ENCODE measurements around the gene RAD9A.

Gene RAD9A

DNA sequence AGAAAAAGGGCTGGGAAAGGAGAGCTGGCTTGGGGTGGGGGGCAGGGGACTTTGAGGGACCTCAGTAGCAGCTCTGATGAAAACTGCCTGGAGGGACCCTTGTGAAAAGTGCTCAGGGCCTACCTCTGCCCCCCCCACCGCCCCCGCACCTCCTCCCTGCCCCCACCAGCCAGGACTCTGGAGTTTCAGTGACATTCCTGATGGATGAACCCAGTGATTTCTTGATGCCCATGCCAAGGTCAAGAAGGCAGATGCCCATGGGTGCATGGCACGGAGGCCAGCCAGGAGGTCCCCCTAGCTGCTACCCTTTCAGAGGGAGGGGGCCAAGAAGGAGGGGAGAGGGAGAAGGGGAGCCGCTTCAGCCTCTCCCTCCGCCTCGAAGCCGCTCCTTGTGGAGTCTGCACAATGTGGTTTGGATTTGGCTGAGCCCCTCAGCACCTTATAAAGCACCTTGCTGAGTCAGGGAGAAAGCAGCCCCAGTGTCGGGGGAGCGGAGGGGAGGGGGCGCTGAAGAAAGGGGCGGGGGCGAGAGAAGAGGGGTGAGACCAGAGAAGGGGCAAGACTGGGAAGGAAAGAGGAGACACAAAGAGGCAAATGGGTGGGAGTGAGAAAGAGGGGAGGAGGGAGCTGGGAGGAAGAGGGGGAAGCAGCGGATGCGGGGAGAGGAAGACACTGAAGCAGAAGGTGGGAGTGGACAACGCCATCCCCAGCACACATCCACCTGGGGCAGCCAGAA is 16.3 kb upstream of the RAD9A start:
- DNase-seq (ENCODE audit: low read depth in 2 of 2): no peak

DNA sequence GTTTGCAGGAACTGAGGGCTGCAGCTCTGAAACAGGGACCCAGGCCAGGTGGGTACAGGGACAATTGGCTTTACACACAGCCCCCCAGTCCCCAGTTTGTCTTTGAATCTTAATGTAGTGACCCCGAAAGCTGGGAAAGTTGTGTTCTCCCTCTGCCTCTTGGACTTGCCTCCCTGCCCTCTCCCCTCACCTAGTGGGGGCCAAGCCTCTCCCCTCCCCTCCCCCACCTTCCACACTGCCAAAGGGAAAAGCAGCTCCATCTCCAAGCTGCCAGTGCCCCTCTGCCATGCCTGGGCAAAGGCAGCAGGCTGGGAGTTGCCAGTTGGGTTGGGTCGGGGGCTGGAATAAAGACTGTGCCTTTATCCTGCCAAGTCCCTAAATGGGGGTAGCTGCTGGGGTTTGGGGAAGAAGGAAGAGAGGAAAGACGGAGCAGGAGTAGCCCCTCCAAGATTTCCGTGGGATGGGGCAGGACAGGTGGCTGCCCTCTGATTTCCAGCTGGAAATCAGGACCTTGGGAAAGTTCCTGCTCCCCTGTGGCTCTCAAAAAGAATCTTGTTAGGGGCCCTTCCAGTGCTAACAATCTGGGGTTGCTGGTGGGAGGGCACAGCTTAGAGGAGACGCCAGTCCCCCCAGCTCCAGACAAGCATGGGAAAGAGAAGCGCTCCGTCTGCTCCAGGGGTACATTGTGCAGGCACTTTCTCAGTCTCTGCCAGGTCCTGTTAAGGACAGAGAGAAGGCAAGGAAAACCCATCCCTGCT is 15.5 kb upstream of the RAD9A start:
- no peak for DNase-seq (ENCODE audit: low read depth in 2 of 2)

DNA sequence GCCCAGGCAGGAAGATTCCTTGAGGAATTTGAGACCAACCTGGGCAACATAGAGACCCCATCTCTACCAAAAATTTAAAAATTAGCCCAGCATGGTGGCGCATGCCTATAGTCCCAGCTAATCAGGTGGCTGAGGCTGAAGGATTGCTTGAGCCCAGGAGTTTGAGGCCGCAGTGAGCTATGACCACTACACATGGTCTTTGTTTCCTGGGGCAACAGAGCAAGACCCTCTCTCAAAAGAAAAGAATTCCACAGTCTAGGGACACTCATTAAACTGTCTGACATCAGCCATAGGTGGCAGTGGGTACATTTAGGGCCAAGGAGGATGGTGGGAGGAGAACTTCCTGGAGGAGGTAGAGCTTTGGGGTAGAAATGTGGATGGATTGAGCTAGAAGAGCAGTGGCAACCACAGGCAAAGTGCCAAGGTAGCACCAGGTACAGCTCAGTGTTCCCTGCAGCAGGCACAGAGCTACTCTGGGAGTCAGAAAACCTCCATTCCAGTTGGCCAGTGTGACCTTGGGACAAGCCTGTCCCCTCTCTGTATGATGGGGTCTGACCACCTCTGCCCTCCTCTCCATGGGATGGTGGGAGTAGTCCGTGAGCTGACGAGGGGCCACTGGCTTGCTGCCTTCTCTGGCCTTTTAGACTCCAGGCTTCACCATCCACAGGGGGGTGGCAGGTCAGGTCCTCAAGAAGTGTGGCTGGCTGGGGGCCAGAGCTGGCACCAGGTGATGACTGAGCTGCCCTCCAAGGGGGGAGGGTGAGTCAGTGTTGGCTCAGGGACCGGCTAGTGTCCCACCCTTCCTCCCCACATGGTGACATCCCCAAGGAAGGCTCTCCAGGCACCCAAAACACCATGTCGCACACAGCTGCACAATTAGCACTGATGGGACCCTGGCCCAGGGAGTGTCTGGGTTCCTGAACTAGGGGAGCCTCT is 14.6 kb upstream of the RAD9A start:
- DNase-seq (ENCODE audit: low read depth in 2 of 2): no peak

DNA sequence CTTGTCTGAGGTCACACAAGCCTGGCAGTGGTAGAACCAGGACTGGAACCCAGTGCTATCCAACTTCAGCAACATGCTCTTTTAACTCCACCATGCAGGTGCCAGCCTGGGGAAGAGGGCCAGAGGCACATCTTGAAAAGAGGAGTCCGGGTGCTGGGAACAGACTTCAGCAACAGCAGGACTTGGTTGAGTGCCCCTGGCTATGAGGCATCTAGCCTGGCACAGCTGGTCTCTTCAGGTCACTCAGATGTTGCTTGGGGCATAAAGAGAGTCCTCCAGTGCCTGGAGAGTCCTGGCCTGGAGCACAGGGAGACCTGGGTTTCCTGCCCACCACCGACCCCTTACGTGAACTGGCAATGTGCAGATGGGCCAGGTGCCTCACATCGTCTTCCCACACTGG is 13.2 kb upstream of the RAD9A start:
- no peak for DNase-seq (ENCODE audit: low read depth in 2 of 2)

DNA sequence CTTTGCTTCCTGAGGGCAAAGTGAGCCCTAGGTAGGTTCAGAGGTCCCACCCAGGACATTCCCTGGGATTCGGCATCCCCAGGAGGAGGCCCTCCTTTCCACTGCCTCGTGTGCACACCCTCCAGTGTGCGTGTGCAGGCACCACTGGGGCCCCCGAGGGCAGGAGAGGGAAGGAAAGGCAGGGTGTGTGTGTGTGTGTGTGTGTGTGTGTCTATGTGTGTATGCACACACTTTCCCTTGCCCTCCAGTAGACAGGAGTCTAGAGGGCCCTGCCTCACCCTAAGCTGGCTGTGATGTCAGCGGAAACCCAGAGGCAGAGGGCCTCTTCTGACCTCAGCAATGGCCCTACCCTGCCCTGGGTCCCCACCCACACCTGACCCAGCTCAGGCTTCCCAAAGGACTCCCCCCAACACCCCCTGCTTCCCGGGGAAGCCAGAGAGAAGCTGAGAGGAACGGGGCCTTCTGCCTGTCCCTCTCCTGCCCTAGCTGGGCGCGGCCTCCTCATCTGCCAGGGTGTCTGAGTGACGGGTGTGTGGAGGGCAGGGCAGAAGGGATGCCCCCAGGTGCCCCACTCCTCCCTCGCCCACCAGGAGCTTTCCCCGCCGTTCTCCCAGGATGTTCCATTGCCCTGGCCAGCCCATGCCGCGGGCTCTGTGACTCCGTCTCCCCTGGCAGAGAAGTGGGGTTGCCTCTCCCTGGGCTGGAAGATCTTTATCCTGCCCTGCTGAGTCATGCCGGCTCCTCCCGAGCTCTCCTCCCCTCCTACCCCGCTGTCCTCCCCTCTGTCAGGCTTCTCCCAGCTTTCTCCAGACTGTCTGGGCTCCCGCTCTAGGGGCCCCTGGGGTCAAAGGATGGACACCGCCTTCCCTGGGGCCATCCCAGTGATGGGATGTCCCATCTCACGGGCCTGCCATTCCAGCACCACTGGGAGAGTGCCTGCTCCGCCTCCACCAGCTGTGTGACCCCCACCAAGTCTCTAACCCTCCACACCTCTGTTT is 12.4 kb upstream of the RAD9A start:
- no peak for DNase-seq (ENCODE audit: low read depth in 2 of 2)

DNA sequence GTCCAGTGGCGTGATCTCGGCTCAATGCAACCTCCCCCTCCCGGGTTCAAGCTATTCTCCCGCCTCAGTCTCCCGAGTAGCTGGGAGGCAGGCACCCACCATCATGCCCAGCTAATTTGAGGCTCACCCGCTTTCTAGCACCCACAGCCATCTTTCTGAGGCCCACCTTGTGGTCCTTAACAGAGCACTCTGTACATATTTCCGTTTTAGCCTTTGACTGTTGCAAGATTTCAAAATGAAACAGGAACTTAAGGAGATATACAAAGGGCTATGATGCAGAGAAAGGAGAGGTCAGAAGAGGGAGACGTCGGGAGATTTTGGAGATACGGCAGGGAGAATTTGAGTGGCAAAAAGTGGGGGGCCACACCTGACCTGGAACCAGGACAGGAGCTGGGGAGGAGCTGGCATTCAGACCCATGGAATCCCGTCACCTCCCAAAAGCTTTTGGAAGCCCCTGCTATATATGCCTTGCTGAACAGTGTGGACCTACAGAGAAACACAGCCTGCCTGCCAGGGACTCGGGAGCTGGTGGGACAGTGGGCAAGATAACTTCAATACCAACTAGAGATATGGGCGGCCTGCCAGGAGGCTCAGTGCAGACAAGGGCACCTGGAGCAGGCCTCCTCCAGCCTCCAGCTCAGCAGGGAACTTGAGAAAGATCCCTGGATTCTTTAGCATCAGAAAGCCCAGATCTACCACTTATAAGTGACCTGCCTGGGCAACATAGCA is 10.4 kb upstream of the RAD9A start:
- no peak for DNase-seq (ENCODE audit: low read depth in 2 of 2)

DNA sequence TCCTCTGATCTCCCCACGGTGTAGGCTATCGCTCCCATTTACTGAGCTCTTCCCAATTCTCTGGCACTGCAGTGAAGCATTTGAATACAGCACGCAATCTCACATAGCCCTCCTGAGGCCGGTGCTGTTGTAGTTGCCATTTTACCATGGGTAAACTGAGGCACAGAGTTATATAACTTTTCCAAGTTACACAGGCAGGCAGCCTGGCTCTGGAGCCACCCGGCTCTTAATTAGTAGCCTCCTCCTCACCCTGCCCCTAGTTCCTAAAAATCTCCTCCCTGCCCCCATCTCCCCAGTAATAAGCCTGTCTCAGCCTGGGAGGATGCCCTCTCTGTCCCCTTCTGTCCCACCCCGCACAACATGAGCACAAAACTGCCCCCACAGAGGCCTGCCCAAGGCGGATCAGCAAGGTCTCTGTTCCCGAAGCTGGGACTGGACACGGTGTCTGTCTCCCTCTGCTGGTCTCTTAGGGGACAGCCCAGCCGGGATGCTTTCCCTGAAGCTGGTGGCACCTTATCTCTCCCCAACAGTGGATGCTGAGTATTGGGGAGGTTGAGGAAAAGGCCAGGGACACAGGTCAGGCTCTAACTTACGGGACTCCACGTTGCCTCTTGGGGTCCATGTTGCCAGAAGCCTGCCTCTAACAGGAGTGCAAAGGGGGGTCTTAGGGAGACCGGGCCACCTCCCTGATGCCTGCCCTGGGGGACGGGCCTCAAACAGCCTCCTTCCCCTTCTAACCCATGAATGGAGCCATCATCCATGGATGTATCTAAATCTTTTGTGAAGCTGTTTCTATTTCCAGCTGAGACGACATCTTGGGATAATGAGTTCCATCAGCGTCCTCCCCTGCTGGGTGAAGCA is 9.3 kb upstream of the RAD9A start:
- peak; percentile 75 to 77 for DNase-seq (ENCODE audit: low read depth in 2 of 2)

DNA sequence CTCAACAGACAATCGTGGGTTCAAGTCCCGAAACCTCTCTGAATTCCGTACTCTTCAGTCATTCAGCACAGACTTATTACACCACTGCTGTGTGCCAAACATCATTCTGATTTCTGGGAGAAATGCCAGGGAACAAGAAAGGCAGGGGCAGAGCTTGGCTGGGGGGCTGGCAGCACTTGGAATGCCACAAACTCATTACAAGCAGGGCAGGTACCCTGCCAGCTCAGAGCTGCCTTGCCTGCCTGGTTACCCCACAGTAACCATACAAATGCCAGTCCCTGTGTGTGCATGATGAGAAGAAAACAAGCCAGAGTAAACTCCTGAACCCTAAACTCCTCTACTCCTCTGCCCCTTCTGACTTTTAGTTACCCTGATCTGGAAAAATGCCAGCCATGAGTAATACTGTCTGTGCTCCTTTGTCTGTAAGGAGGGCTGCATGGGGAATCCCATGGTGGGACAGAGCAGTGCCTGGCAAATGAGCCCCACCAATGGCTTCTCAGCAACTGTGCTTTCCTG is 6.9 kb upstream of the RAD9A start:
- no peak for DNase-seq (ENCODE audit: low read depth in 2 of 2)

DNA sequence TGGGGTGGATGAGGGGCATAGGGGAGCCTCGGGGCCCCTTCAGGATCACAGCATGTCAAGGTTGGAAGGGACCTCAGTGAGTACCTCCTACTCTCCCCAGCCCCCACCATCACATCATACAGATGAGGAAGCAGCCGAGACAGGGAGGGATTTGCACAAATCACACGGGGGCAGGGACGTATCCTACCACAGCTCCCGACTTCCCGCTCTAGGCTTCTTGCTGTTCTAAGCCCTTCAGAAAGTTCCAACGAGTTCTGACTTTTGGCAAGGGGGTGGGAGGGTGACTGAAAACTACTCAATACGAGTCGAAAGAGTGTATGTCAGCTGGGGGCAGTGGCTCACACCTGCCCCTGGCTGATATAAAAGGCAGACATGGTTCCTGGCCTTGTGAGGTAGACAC is 4.7 kb upstream of the RAD9A start:
- no peak for DNase-seq (ENCODE audit: low read depth in 2 of 2)

DNA sequence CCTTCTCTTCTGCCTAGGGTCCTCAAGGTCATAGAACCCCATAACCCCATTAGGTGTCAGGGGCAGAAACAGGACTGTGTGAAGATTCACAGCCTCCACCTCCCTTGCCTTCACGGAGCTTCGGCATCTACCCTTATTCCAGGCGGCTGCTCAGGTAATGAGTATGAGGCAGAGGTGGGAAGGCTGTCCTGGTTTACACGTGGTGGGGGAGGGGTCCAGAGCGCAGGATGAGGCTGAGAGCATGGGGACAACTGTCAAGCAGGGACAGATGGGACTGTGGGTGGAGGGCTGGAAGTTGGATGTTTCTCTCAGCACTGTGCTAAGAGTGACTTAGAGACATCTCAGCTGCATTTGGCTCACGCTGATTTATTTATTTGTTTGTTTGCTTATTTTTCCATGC is 4.3 kb upstream of the RAD9A start:
- no peak for DNase-seq (ENCODE audit: low read depth in 2 of 2)

DNA sequence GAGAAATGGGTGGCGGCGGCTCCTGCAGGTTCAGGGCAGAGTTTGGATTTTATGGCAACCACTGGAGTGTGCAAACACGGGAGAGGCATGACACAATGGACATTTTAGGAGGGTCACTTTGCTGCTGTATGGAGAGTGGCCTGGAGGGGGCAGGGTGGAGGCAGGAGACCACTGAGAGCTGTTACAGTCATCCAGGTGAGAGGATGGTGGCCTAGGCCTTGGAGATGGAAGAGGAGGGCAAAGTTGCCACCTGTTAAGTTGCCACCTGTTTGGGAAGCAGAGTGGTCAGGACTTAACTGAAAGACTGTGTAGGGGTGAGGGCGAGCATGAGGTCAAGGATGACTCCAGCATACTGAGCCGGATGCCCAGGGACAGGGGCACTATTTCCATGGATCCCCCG is 2.3 kb upstream of the RAD9A start:
- no peak for DNase-seq (ENCODE audit: low read depth in 2 of 2)

DNA sequence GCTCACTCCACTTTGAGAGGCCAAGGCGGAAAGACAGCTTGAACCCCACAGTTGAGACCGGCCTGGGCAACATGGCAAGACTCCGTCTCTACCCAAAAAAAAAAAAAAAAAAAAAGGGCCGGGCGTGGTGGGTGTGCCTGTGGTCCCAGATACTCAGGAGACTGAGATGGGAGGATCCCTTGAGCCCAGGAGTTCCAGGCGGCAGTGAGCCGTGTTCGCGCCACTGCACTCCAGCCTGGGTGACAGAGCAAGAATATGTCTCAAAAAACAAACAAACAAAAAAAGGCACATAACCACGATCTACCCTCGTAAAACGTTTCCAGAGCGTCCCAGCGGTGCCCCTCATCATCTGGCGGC is 861 bp upstream of the RAD9A start:
- no peak for DNase-seq (ENCODE audit: low read depth in 2 of 2)

DNA sequence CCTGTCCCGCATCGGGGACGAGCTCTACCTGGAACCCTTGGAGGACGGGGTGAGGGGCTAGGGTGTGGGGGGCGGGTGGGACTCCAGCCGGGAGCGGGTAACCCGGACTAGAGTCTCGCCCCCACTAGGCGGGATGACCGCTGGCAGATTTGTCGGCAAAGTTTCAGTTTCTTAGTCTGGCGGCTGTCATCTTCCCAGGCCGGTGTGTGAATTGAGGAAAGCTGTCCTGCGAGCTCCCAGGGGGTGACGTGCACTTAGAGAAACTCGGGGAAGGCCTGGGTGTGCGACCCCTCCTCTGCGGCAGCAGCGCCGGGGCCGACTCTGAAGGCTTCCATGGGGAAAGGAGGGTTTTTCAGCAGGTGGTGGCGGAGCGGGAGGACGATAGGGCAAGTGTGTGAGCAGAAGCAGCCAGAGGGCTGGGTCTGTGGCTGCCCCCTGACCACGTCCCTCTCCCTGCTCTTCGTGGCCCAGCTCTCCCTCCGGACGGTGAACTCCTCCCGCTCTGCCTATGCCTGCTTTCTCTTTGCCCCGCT is 463 bp downstream of the RAD9A start:
- DNase-seq (ENCODE audit: low read depth in 2 of 2): no peak

DNA sequence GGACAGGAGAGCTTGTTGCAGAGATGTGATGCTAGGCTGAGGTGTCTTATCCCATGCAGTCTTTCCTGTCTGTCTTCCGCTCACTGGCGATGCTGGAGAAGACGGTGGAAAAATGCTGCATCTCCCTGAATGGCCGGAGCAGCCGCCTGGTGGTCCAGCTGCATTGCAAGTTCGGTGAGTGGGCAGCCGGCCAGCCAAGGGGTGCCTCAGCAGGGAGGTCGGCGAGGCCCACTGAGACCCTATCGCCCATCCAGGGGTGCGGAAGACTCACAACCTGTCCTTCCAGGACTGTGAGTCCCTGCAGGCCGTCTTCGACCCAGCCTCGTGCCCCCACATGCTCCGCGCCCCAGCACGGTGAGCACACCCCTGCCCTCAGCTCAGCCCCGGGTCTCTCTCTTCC is 1.7 kb downstream of the RAD9A start:
- DNase-seq (ENCODE audit: low read depth in 2 of 2): no peak

DNA sequence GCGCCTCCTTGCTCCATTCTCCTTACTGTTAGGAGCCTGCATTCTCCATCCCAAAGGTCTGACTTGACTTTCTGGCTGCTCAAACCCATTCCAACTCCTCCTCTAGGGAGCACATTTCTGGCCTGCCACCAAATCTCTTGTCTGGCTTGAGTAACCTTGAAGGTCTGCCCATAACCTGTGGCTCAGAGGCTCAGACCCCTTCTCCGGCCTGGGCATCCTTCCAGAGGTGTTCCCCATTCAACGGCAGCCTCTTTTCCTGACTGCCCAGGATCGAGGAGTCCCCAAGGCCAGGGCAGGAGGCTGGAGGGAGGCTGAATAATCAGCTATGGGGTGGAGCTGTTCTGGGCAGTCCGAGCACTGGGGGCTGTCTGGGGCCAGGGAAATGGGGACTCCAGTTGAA is 2.2 kb downstream of the RAD9A start:
- no peak for DNase-seq (ENCODE audit: low read depth in 2 of 2)

DNA sequence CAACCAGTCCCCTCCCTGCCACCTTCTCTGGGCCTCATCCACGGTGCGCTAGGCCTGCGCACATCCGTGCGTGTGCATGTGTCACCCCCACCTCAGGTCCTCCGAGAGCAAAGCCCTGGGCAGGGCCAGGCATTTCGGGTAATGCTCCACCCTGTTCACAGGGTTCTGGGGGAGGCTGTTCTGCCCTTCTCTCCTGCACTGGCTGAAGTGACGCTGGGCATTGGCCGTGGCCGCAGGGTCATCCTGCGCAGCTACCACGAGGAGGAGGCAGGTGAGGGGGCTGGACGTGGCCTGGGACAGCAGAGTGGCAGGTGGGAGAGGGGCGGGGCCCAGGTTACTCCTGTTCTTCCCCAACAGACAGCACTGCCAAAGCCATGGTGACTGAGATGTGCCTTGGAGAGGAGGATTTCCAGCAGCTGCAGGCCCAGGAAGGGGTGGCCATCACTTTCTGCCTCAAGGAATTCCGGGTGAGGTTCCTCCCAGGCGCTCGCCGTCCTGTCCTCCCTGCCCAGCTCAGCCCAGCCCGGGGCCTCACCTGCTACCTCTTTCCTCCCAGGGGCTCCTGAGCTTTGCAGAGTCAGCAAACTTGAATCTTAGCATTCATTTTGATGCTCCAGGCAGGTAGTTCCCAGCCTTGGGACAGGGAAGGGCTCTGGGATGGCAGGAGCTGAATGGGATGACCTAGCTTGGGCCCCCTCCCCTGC is 3.9 kb downstream of the RAD9A start:
- DNase-seq (ENCODE audit: low read depth in 2 of 2): no peak

DNA sequence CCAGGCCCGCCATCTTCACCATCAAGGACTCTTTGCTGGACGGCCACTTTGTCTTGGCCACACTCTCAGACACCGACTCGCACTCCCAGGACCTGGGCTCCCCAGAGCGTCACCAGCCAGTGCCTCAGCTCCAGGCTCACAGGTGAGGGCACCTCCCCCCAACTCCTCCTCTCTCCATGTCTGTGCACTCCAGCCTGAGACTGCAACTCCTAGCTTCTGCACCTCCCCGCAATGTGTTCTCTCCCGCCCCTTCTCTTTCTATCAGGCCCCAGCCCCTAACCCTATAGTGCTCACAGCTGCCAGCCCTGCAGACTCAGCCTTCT is 4.4 kb downstream of the RAD9A start:
- DNase-seq (ENCODE audit: low read depth in 2 of 2): no peak

DNA sequence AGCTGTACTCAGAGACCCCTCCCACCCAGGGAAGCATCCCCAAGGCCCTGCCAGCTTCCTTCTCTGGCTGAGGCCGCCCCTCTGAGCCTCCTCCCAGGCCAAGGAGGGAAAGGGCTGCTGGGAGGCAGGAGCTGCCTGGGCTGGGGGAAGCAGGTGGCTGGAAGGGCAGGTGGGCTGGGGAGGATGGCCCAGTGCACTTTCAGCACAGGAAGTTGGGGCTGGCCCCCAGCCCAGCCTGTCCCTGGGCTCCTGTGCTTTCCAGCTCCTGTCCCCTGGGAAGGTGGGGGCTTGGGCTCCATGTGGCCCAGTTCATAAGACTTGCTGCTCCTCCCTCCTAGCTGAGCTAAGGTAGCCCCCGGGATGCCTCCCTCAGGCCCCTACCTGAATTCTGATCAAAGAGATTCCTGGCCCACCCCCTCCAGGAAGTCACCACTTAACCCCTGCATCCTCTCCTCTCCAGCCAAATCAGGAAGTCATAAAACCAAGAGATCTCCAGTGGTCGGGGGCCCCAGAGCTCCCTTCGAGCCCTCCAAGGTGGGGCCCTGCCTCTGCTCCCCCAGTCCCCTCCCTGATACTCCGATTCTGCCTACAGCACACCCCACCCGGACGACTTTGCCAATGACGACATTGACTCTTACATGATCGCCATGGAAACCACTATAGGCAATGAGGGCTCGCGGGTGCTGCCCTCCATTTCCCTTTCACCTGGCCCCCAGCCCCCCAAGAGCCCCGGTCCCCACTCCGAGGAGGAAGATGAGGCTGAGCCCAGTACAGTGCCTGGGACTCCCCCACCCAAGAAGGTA is 5.0 kb downstream of the RAD9A start:
- DNase-seq (ENCODE audit: low read depth in 2 of 2): no peak
